ENCODE measurements around the gene RBM20.
A peak's percentile ranks its signal among the peaks of the same experiment; 100 is the strongest.

Gene RBM20

GRCh38 chr10:110775020-110775375, 130.9 kb downstream of the RBM20 start:
- Histone ChIP-seq H3K9me3 (ENCODE audit: control insufficient read depth in 1 of 2, low read length in 2 of 2) (no peaks in the 10 kb centered on the region), H3K36me3 (ENCODE audit: control insufficient read depth in 1 of 2, insufficient read depth in 2 of 2, low read length in 2 of 2) (no peaks in the 10 kb centered on the region), H3K4me3 (ENCODE audit: low read depth in 1 of 2, low read length in 2 of 2) (no peak overlapping the region), H3K27me3 (ENCODE audit: low read depth, low read length) (no peaks in the 10 kb centered on the region), H3K27ac (ENCODE audit: low read length) (peak overlapping the region; percentile 40), H3K4me1 (ENCODE audit: control insufficient read depth in 1 of 2, insufficient read depth in 2 of 2, low read length in 2 of 2) (no peaks in the 10 kb centered on the region)

GRCh38 chr10:110775406-110775805, 131.3 kb downstream of the RBM20 start:
- Histone ChIP-seq H3K4me1 (ENCODE audit: control insufficient read depth in 1 of 2, insufficient read depth in 2 of 2, low read length in 2 of 2) (no peaks in the 10 kb centered on the region), H3K36me3 (ENCODE audit: control insufficient read depth in 1 of 2, insufficient read depth in 2 of 2, low read length in 2 of 2) (no peaks in the 10 kb centered on the region), H3K9me3 (ENCODE audit: control insufficient read depth in 1 of 2, low read length in 2 of 2) (no peaks in the 10 kb centered on the region), H3K27ac (ENCODE audit: low read length) (no peak overlapping the region), H3K27me3 (ENCODE audit: low read depth, low read length) (no peaks in the 10 kb centered on the region), H3K4me3 (ENCODE audit: low read depth in 1 of 2, low read length in 2 of 2) (no peak overlapping the region)

GRCh38 chr10:110777017-110777416, 132.9 kb downstream of the RBM20 start:
- no peaks in the 10 kb centered on the region for H3K4me1 ChIP-seq (ENCODE audit: control insufficient read depth in 1 of 2, insufficient read depth in 2 of 2, low read length in 2 of 2)
- no peak overlapping the region for H3K4me3 ChIP-seq (ENCODE audit: low read depth in 1 of 2, low read length in 2 of 2)
- no peaks in the 10 kb centered on the region for H3K9me3 ChIP-seq (ENCODE audit: control insufficient read depth in 1 of 2, low read length in 2 of 2)
- no peaks in the 10 kb centered on the region for H3K27me3 ChIP-seq (ENCODE audit: low read depth, low read length)
- H3K27ac ChIP-seq (ENCODE audit: low read length): no peak overlapping the region
- H3K36me3 ChIP-seq (ENCODE audit: control insufficient read depth in 1 of 2, insufficient read depth in 2 of 2, low read length in 2 of 2): no peaks in the 10 kb centered on the region

GRCh38 chr10:110777661-110778060, 133.5 kb downstream of the RBM20 start:
- Histone ChIP-seq H3K9me3 (ENCODE audit: control insufficient read depth in 1 of 2, low read length in 2 of 2) (no peaks in the 10 kb centered on the region), H3K36me3 (ENCODE audit: control insufficient read depth in 1 of 2, insufficient read depth in 2 of 2, low read length in 2 of 2) (no peaks in the 10 kb centered on the region), H3K27ac (ENCODE audit: low read length) (no peak overlapping the region), H3K4me3 (ENCODE audit: low read depth in 1 of 2, low read length in 2 of 2) (no peak overlapping the region), H3K4me1 (ENCODE audit: control insufficient read depth in 1 of 2, insufficient read depth in 2 of 2, low read length in 2 of 2) (no peaks in the 10 kb centered on the region), H3K27me3 (ENCODE audit: low read depth, low read length) (no peaks in the 10 kb centered on the region)

- no peaks in the 10 kb centered on the region for H3K4me1 ChIP-seq (ENCODE audit: control insufficient read depth in 1 of 2, insufficient read depth in 2 of 2, low read length in 2 of 2)
- H3K27ac ChIP-seq (ENCODE audit: low read length): no peak overlapping the region
- no peaks in the 10 kb centered on the region for H3K36me3 ChIP-seq (ENCODE audit: control insufficient read depth in 1 of 2, insufficient read depth in 2 of 2, low read length in 2 of 2)
- no peak overlapping the region for H3K4me3 ChIP-seq (ENCODE audit: low read depth in 1 of 2, low read length in 2 of 2)
- no peaks in the 10 kb centered on the region for H3K27me3 ChIP-seq (ENCODE audit: low read depth, low read length)
- no peaks in the 10 kb centered on the region for H3K9me3 ChIP-seq (ENCODE audit: control insufficient read depth in 1 of 2, low read length in 2 of 2)
Observed at GRCh38 chr10:110778211-110778610, 134.1 kb downstream of the RBM20 start.

GRCh38 chr10:110779489-110779888, 135.4 kb downstream of the RBM20 start:
- H3K27ac ChIP-seq (ENCODE audit: low read length): no peak overlapping the region
- H3K9me3 ChIP-seq (ENCODE audit: control insufficient read depth in 1 of 2, low read length in 2 of 2): no peaks in the 10 kb centered on the region
- H3K27me3 ChIP-seq (ENCODE audit: low read depth, low read length): no peaks in the 10 kb centered on the region
- H3K36me3 ChIP-seq (ENCODE audit: control insufficient read depth in 1 of 2, insufficient read depth in 2 of 2, low read length in 2 of 2): no peaks in the 10 kb centered on the region
- H3K4me1 ChIP-seq (ENCODE audit: control insufficient read depth in 1 of 2, insufficient read depth in 2 of 2, low read length in 2 of 2): no peaks in the 10 kb centered on the region
- H3K4me3 ChIP-seq (ENCODE audit: low read depth in 1 of 2, low read length in 2 of 2): no peak overlapping the region

GRCh38 chr10:110780704-110781103, 136.6 kb downstream of the RBM20 start:
- Histone ChIP-seq H3K4me3 (ENCODE audit: low read depth in 1 of 2, low read length in 2 of 2) (no peak overlapping the region), H3K4me1 (ENCODE audit: control insufficient read depth in 1 of 2, insufficient read depth in 2 of 2, low read length in 2 of 2) (no peaks in the 10 kb centered on the region), H3K27ac (ENCODE audit: low read length) (no peak overlapping the region), H3K36me3 (ENCODE audit: control insufficient read depth in 1 of 2, insufficient read depth in 2 of 2, low read length in 2 of 2) (no peaks in the 10 kb centered on the region), H3K9me3 (ENCODE audit: control insufficient read depth in 1 of 2, low read length in 2 of 2) (no peaks in the 10 kb centered on the region), H3K27me3 (ENCODE audit: low read depth, low read length) (no peaks in the 10 kb centered on the region)

GRCh38 chr10:110781139-110781538, 137.0 kb downstream of the RBM20 start:
- Histone ChIP-seq H3K9me3 (ENCODE audit: control insufficient read depth in 1 of 2, low read length in 2 of 2) (no peaks in the 10 kb centered on the region), H3K27me3 (ENCODE audit: low read depth, low read length) (no peaks in the 10 kb centered on the region), H3K4me1 (ENCODE audit: control insufficient read depth in 1 of 2, insufficient read depth in 2 of 2, low read length in 2 of 2) (no peaks in the 10 kb centered on the region), H3K36me3 (ENCODE audit: control insufficient read depth in 1 of 2, insufficient read depth in 2 of 2, low read length in 2 of 2) (no peaks in the 10 kb centered on the region), H3K27ac (ENCODE audit: low read length) (no peak overlapping the region), H3K4me3 (ENCODE audit: low read depth in 1 of 2, low read length in 2 of 2) (no peak overlapping the region)

GRCh38 chr10:110782616-110783015, 138.5 kb downstream of the RBM20 start:
- Histone ChIP-seq H3K4me1 (ENCODE audit: control insufficient read depth in 1 of 2, insufficient read depth in 2 of 2, low read length in 2 of 2) (no peaks in the 10 kb centered on the region), H3K4me3 (ENCODE audit: low read depth in 1 of 2, low read length in 2 of 2) (no peak overlapping the region), H3K27me3 (ENCODE audit: low read depth, low read length) (no peaks in the 10 kb centered on the region), H3K36me3 (ENCODE audit: control insufficient read depth in 1 of 2, insufficient read depth in 2 of 2, low read length in 2 of 2) (no peaks in the 10 kb centered on the region), H3K27ac (ENCODE audit: low read length) (no peak overlapping the region), H3K9me3 (ENCODE audit: control insufficient read depth in 1 of 2, low read length in 2 of 2) (no peaks in the 10 kb centered on the region)

GRCh38 chr10:110783509-110784107, 139.5 kb downstream of the RBM20 start:
- no peak overlapping the region for H3K4me3 ChIP-seq (ENCODE audit: low read depth in 1 of 2, low read length in 2 of 2)
- H3K9me3 ChIP-seq (ENCODE audit: control insufficient read depth in 1 of 2, low read length in 2 of 2): no peaks in the 10 kb centered on the region
- H3K27me3 ChIP-seq (ENCODE audit: low read depth, low read length): no peaks in the 10 kb centered on the region
- no peaks in the 10 kb centered on the region for H3K36me3 ChIP-seq (ENCODE audit: control insufficient read depth in 1 of 2, insufficient read depth in 2 of 2, low read length in 2 of 2)
- peak overlapping the region; percentile 47 for H3K27ac ChIP-seq (ENCODE audit: low read length)
- H3K4me1 ChIP-seq (ENCODE audit: control insufficient read depth in 1 of 2, insufficient read depth in 2 of 2, low read length in 2 of 2): no peaks in the 10 kb centered on the region

GRCh38 chr10:110784198-110784597, 140.1 kb downstream of the RBM20 start:
- H3K9me3 ChIP-seq (ENCODE audit: control insufficient read depth in 1 of 2, low read length in 2 of 2): no peaks in the 10 kb centered on the region
- H3K4me3 ChIP-seq (ENCODE audit: low read depth in 1 of 2, low read length in 2 of 2): no peak overlapping the region
- peak overlapping the region; percentile 47 for H3K27ac ChIP-seq (ENCODE audit: low read length)

GRCh38 chr10:110786172-110786571, 142.0 kb downstream of the RBM20 start:
- Histone ChIP-seq H3K27me3 (ENCODE audit: low read depth, low read length) (no peaks in the 10 kb centered on the region), H3K9me3 (ENCODE audit: control insufficient read depth in 1 of 2, low read length in 2 of 2) (no peaks in the 10 kb centered on the region), H3K4me1 (ENCODE audit: control insufficient read depth in 1 of 2, insufficient read depth in 2 of 2, low read length in 2 of 2) (peaks cover 1 to 3% of the 10 kb centered on the region in 2 donors), H3K27ac (ENCODE audit: low read length) (no peak overlapping the region), H3K4me3 (ENCODE audit: low read depth in 1 of 2, low read length in 2 of 2) (no peak overlapping the region), H3K36me3 (ENCODE audit: control insufficient read depth in 1 of 2, insufficient read depth in 2 of 2, low read length in 2 of 2) (no peaks in the 10 kb centered on the region)

More at GRCh38 chr10:110784198-110784597, 140.1 kb downstream of the RBM20 start:
- H3K4me1 ChIP-seq (ENCODE audit: control insufficient read depth in 1 of 2, insufficient read depth in 2 of 2, low read length in 2 of 2): no peaks in the 10 kb centered on the region
- H3K36me3 ChIP-seq (ENCODE audit: control insufficient read depth in 1 of 2, insufficient read depth in 2 of 2, low read length in 2 of 2): no peaks in the 10 kb centered on the region
- no peaks in the 10 kb centered on the region for H3K27me3 ChIP-seq (ENCODE audit: low read depth, low read length)

Data from muscle layer of duodenum (tissue), 2 donors.